Activated CD4-positive, alpha-beta memory T cell treated with anti-CD3 and anti-CD28 coated beads, Interleukin-2, amount 10 ng/mL, durations not matched to agents 7 days and 5 days (primary cell): ENCODE measurements around the gene GALNT12. TPM values are rescaled to one million over a fixed set of nuclear protein-coding genes. Genes with fewer than 3 reads are reported as not detected.

ENCODE experiments used
- CTCF ChIA-PET: fragments of 350-600 bp; sonication (Branson Sonifier 250); formaldehyde crosslinking; loops from one replicate; lab custom pipeline; 2021; ENCODE audit warnings: antibody characterized with exemption, inconsistent platforms; lab: Charles Lee
- POLR2A ChIA-PET: fragments of 350-600 bp; sonication (Branson Sonifier 250); formaldehyde crosslinking; loops from one replicate; lab custom pipeline; 2021; ENCODE audit warnings: antibody characterized with exemption; lab: Charles Lee
- DNase-seq: peaks from one replicate; pipeline ENCODE4 v3.0.0-alpha.2; 2020
- H3K27ac Mint-ChIP-seq: one replicate; pipeline ENCODE4 v1.8.0; 2021; ENCODE audit warnings: mild to moderate bottlenecking, mixed read lengths
- H3K27me3 Mint-ChIP-seq: one replicate; pipeline ENCODE4 v1.8.0; 2021; ENCODE audit warnings: mixed read lengths
- H3K36me3 Mint-ChIP-seq: one replicate; pipeline ENCODE4 v1.8.0; 2021; ENCODE audit warnings: low read depth, mixed read lengths
- H3K4me1 Mint-ChIP-seq: one replicate; pipeline ENCODE4 v1.8.0; 2021; ENCODE audit warnings: mixed read lengths
- H3K4me3 Mint-ChIP-seq: one replicate; pipeline ENCODE4 v1.8.0; 2021; ENCODE audit warnings: mild to moderate bottlenecking, mixed read lengths
- H3K9me3 Mint-ChIP-seq: one replicate; pipeline ENCODE4 v1.8.0; 2021; ENCODE audit warnings: mixed read lengths
- total RNA-seq, 2 experiments: library from RNA; stranded (reverse); gene quantifications; one replicate each; pipeline ENCODE4 v1.2.3, GENCODE V29; 2021

The GALNT12 gene
- total RNA-seq, 2 experiments from 2014 or later: 2.0 to 2.2 TPM

GRCh38 chr9:98832768-98833089 is 25.3 kb downstream of the GALNT12 start:
- no peaks in the 10 kb centered on the region for H3K36me3 Mint-ChIP-seq
- H3K27me3 Mint-ChIP-seq: no peaks in the 10 kb centered on the region
- no peak overlapping the region for H3K4me3 Mint-ChIP-seq
- DNase-seq: no peak
- CTCF ChIA-PET: no interaction called here
- H3K4me1 Mint-ChIP-seq: no peaks in the 10 kb centered on the region
- POLR2A ChIA-PET: no interaction called here
- H3K9me3 Mint-ChIP-seq: no peaks in the 10 kb centered on the region
- H3K27ac Mint-ChIP-seq: no peak overlapping the region

- CTCF ChIA-PET: no interaction called here
- no peaks in the 10 kb centered on the region for H3K36me3 Mint-ChIP-seq
- H3K4me3 Mint-ChIP-seq: no peak overlapping the region
- POLR2A ChIA-PET: no interaction called here
- H3K27ac Mint-ChIP-seq: no peak overlapping the region
- H3K27me3 Mint-ChIP-seq: no peaks in the 10 kb centered on the region
- H3K4me1 Mint-ChIP-seq: no peaks in the 10 kb centered on the region
- H3K9me3 Mint-ChIP-seq: no peaks in the 10 kb centered on the region
- no peak for DNase-seq
These were observed 25.9 kb downstream of the GALNT12 start for GRCh38 chr9:98833090-98833956.

GRCh38 chr9:98834386-98834785 is 26.9 kb downstream of the GALNT12 start:
- no peaks in the 10 kb centered on the region for H3K4me1 Mint-ChIP-seq
- DNase-seq: no peak
- H3K36me3 Mint-ChIP-seq: no peaks in the 10 kb centered on the region
- H3K27ac Mint-ChIP-seq: no peak overlapping the region
- no peak overlapping the region for H3K4me3 Mint-ChIP-seq
- ChIA-PET CTCF (no interaction called here), POLR2A (no interaction called here)
- H3K27me3 Mint-ChIP-seq: no peaks in the 10 kb centered on the region
- no peaks in the 10 kb centered on the region for H3K9me3 Mint-ChIP-seq

GRCh38 chr9:98836206-98836605 is 28.7 kb downstream of the GALNT12 start:
- no peak for DNase-seq
- H3K27me3 Mint-ChIP-seq: no peaks in the 10 kb centered on the region
- H3K36me3 Mint-ChIP-seq: no peaks in the 10 kb centered on the region
- no peaks in the 10 kb centered on the region for H3K4me1 Mint-ChIP-seq
- CTCF ChIA-PET: interaction anchor here (3.9 kb wide), 1 partner anchor 12 kb away, joined by 32 read pairs; no protein-coding TSS in a partner anchor
- H3K4me3 Mint-ChIP-seq: no peak overlapping the region
- no peaks in the 10 kb centered on the region for H3K9me3 Mint-ChIP-seq
- POLR2A ChIA-PET: no interaction called here
- H3K27ac Mint-ChIP-seq: no peak overlapping the region

- Mint-ChIP-seq H3K4me1 (no peaks in the 10 kb centered on the region), H3K9me3 (no peaks in the 10 kb centered on the region), H3K27ac (no peak overlapping the region), H3K27me3 (no peaks in the 10 kb centered on the region), H3K36me3 (no peaks in the 10 kb centered on the region), H3K4me3 (no peak overlapping the region)
- no peak for DNase-seq
- ChIA-PET POLR2A (no interaction called here), CTCF (interaction anchor here (3.9 kb wide), 1 partner anchor 10 kb away, joined by 32 read pairs; no protein-coding TSS in a partner anchor)
These were observed 30.0 kb downstream of the GALNT12 start for GRCh38 chr9:98837516-98837915.

- no peaks in the 10 kb centered on the region for H3K36me3 Mint-ChIP-seq
- DNase-seq: no peak
- POLR2A ChIA-PET: no interaction called here
- no peaks in the 10 kb centered on the region for H3K9me3 Mint-ChIP-seq
- CTCF ChIA-PET: interaction anchor here (3.9 kb wide), 1 partner anchor 10 kb away, joined by 32 read pairs; no protein-coding TSS in a partner anchor
- H3K4me3 Mint-ChIP-seq: no peak overlapping the region
- no peaks in the 10 kb centered on the region for H3K27me3 Mint-ChIP-seq
- H3K27ac Mint-ChIP-seq: no peak overlapping the region
- no peaks in the 10 kb centered on the region for H3K4me1 Mint-ChIP-seq
These were observed 30.8 kb downstream of the GALNT12 start for GRCh38 chr9:98838155-98838867.

GRCh38 chr9:98838868-98839565 is 31.5 kb downstream of the GALNT12 start:
- ChIA-PET POLR2A (no interaction called here), CTCF (interaction anchor here (3.9 kb wide), 1 partner anchor 9 kb away, joined by 32 read pairs; no protein-coding TSS in a partner anchor)
- no peak for DNase-seq
- Mint-ChIP-seq H3K4me1 (no peaks in the 10 kb centered on the region), H3K4me3 (no peak overlapping the region), H3K36me3 (no peaks in the 10 kb centered on the region), H3K27me3 (no peaks in the 10 kb centered on the region), H3K9me3 (no peaks in the 10 kb centered on the region), H3K27ac (no peak overlapping the region)

GRCh38 chr9:98839724-98840123 is 32.3 kb downstream of the GALNT12 start:
- Mint-ChIP-seq H3K4me3 (no peak overlapping the region), H3K4me1 (no peaks in the 10 kb centered on the region), H3K27me3 (no peaks in the 10 kb centered on the region), H3K27ac (no peak overlapping the region), H3K9me3 (no peaks in the 10 kb centered on the region), H3K36me3 (no peaks in the 10 kb centered on the region)
- ChIA-PET POLR2A (no interaction called here), CTCF (interaction anchor here (0.7 to 3.9 kb wide), 2 partner anchors 8 to 22 kb away, joined by 3 to 32 read pairs; no protein-coding TSS in a partner anchor)
- DNase-seq: no peak

- ChIA-PET POLR2A (no interaction called here), CTCF (interaction anchor here (0.8 kb wide), 1 partner anchor 291 kb away, joined by 3 read pairs; no protein-coding TSS in a partner anchor)
- Mint-ChIP-seq H3K4me1 (no peaks in the 10 kb centered on the region), H3K9me3 (no peaks in the 10 kb centered on the region), H3K36me3 (no peaks in the 10 kb centered on the region), H3K27ac (no peak overlapping the region), H3K27me3 (no peaks in the 10 kb centered on the region), H3K4me3 (no peak overlapping the region)
- DNase-seq: no peak
These were observed 35.0 kb downstream of the GALNT12 start for GRCh38 chr9:98842510-98842909.

- H3K4me1 Mint-ChIP-seq: peaks cover 2% of the 10 kb centered on the region
- H3K36me3 Mint-ChIP-seq: no peaks in the 10 kb centered on the region
- H3K27ac Mint-ChIP-seq: no peak overlapping the region
- no peaks in the 10 kb centered on the region for H3K27me3 Mint-ChIP-seq
- no peak overlapping the region for H3K4me3 Mint-ChIP-seq
- CTCF ChIA-PET: interaction anchor here (3.4 to 4.0 kb wide), 2 partner anchors 8 to 153 kb away, joined by 32 to 59 read pairs; no protein-coding TSS in a partner anchor
- H3K9me3 Mint-ChIP-seq: no peaks in the 10 kb centered on the region
- POLR2A ChIA-PET: no interaction called here
- no peak for DNase-seq
These were observed 38.6 kb downstream of the GALNT12 start for GRCh38 chr9:98846081-98846480.

GRCh38 chr9:98846879-98847278 is 39.4 kb downstream of the GALNT12 start:
- Mint-ChIP-seq H3K27me3 (no peaks in the 10 kb centered on the region), H3K9me3 (no peaks in the 10 kb centered on the region), H3K4me1 (peaks cover 10% of the 10 kb centered on the region), H3K4me3 (no peak overlapping the region), H3K27ac (no peak overlapping the region), H3K36me3 (no peaks in the 10 kb centered on the region)
- DNase-seq: no peak
- POLR2A ChIA-PET: no interaction called here
- CTCF ChIA-PET: interaction anchor here (0.7 to 5.3 kb wide), 11 partner anchors 9 to 321 kb away, joined by 3 to 59 read pairs (median 15); partner anchors contain the start of gene GALNT12

- Mint-ChIP-seq H3K4me1 (peaks cover 11% of the 10 kb centered on the region), H3K36me3 (no peaks in the 10 kb centered on the region), H3K4me3 (no peak overlapping the region), H3K27me3 (no peaks in the 10 kb centered on the region), H3K9me3 (no peaks in the 10 kb centered on the region), H3K27ac (no peak overlapping the region)
- peak; percentile 81 for DNase-seq
- CTCF ChIA-PET: interaction anchor here (0.8 to 5.3 kb wide), 24 partner anchors 9 to 336 kb away, joined by 3 to 59 read pairs (median 5); partner anchors contain the start of gene GALNT12
- POLR2A ChIA-PET: interaction anchor here (0.5 kb wide), 1 partner anchor 256 kb away, joined by 3 read pairs; the partner anchor contains the start of gene TGFBR1
These were observed 41.1 kb downstream of the GALNT12 start for GRCh38 chr9:98848450-98849149.
